ENCODE measurements around the gene MTMR12. TPM values are rescaled to one million over a fixed set of nuclear protein-coding genes. Genes with fewer than 3 reads are reported as not detected.
A peak's percentile ranks its signal among the peaks of the same experiment; 100 is the strongest.
"Not testable (repeated sequence)": the region's sequence is repeated elsewhere in the genome, so short reads cannot be mapped to it uniquely, and the experiment has no call there.

MTMR12 gene
- total RNA-seq, 8 experiments from 2014 or later, result 6.3 to 22.1 (median 13.2) TPM

DNA sequence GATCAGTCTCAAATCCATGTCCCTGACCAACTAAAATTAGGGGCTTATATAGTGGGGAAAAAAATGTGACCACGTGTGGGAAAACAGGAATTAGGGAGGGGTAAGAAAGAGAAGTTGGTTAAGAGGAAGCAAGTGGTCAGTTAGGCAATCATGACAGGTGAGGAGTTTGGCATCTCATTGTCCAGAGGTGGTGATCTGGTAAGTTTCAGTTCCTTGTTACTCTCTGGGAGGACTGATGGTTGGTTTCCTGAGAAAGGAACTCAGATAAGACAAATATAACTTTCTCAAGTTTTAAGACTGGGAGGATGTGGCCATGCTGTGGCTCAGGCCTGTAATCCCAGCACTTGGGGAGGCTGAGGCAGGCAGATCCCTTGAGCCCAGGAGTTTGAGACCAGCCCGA is 9.0 kb upstream of the MTMR12 start:
- H3K27ac ChIP-seq; H3K4me1 ChIP-seq (replicated peaks in 1 of 2); H3K4me3 ChIP-seq; ATAC-seq (replicated peaks in 6 of 8): not testable (repeated sequence)
- WGBS, 10 experiments, result 20 to 100% (median 71%) methylated on average over 1 to 2 of the region's 2 CpGs; no CpG with 5 or more reads in 3 of the 10 experiments
- in situ Hi-C loops (cut with MboI; ENCODE audit: low pct_unique_long_range_greater_than_20kb in 2 of 9, low sequenced_read_pairs in 9 of 9, unreplicated experiment in 9 of 9), result loop anchor here in 1 of 9 experiments (10.0 kb wide), 1 partner anchor 87 kb away; no protein-coding TSS in a partner anchor

DNA sequence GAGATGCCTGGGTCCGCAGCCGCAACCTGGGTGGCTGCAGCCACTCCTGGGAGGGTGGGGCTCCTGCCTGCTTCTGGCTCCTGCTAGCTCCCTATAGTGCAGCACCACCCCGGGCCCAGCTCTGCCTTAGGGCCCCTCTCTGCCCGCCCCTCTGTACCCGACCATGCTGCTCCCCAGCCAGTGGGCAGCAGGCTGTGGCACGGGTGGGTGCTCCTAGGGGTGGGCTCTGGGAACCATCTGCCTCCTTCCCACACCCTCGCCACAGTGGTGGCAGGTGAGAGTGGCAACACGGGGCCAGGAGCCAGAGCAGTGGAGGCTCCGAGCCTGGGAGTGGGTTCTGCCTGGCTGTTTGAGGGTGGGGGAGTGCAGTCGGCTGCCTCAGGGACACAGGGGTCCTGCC is 7.8 kb upstream of the MTMR12 start:
- Histone ChIP-seq H3K4me3 (no peak overlapping the region), H3K27ac (no peak overlapping the region), H3K4me1 (replicated peaks in 1 of 2) (no peaks in the 10 kb centered on the region)
- ATAC-seq (replicated peaks in 6 of 8), result no peak
- WGBS, 10 experiments, result 100% methylated on average over 1 of the region's 10 CpGs; no CpG with 5 or more reads in 9 of the 10 experiments
- in situ Hi-C loops (cut with MboI; ENCODE audit: low pct_unique_long_range_greater_than_20kb in 2 of 9, low sequenced_read_pairs in 9 of 9, unreplicated experiment in 9 of 9), result loop anchor here in 1 of 9 experiments (10.0 kb wide), 1 partner anchor 86 kb away; no protein-coding TSS in a partner anchor

DNA sequence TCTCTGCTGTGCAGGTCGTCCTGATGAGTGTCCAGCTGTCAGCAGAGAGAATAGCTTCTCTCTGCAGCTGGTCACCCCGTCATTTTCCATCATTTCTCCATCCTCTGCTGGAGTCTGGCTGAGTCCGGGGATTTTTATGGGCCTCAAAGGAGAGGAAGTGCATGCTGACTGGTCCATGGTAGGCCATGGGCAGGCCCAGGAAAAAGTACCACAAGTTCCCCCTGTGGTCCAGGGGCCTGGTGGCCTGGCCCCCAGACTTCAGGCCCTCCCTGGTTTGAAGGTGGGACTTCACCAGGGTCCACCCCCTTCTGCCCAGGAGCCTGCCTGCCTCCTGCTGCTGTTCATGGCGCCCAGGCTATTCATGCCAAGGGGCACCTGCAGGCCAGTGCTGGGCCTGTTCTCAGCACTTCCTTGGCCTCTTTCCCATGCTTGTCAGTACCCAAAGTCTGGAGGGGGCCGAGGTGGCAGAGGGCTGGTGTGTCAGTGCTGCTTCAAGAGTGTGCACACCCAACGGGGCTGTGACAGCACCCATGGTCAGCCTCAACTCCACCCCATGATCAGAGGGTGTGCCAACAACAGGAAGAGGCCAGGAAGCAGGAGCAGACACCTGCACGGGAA is 7.3 kb upstream of the MTMR12 start:
- in situ Hi-C loops (cut with MboI; ENCODE audit: low pct_unique_long_range_greater_than_20kb in 2 of 9, low sequenced_read_pairs in 9 of 9, unreplicated experiment in 9 of 9), result loop anchor here in 1 of 9 experiments (10.0 kb wide), 1 partner anchor 85 kb away; no protein-coding TSS in a partner anchor
- no peaks in the 10 kb centered on the region for H3K4me1 ChIP-seq (replicated peaks in 1 of 2)
- no peak overlapping the region for H3K4me3 ChIP-seq
- 57 to 80% (median 65%) methylated on average over 1 to 5 of the region's 7 CpGs; no CpG with 5 or more reads in 3 of the 10 experiments for WGBS, 10 experiments
- no peak overlapping the region for H3K27ac ChIP-seq
- no peak for ATAC-seq (replicated peaks in 6 of 8)

- no peak overlapping the region for H3K27ac ChIP-seq
- no peak for ATAC-seq (replicated peaks in 6 of 8)
- H3K4me1 ChIP-seq (replicated peaks in 1 of 2), result no peaks in the 10 kb centered on the region
- WGBS, 10 experiments, result 50 to 83% (median 76%) methylated on average over 2 to 4 of the region's 7 CpGs; no CpG with 5 or more reads in 6 of the 10 experiments
- in situ Hi-C loops (cut with MboI; ENCODE audit: low pct_unique_long_range_greater_than_20kb in 2 of 9, low sequenced_read_pairs in 9 of 9, unreplicated experiment in 9 of 9), result no loop called here
- no peak overlapping the region for H3K4me3 ChIP-seq
These were observed 6.7 kb upstream of the MTMR12 start for GRCh38 chr5:32319392-32319791.

- 55 to 100% (median 90%) methylated on average over 1 to 5 of the region's 7 CpGs; no CpG with 5 or more reads in 5 of the 10 experiments for WGBS, 10 experiments
- no peak overlapping the region for H3K4me3 ChIP-seq
- no peaks in the 10 kb centered on the region for H3K4me1 ChIP-seq (replicated peaks in 1 of 2)
- in situ Hi-C loops (cut with MboI; ENCODE audit: low pct_unique_long_range_greater_than_20kb in 2 of 9, low sequenced_read_pairs in 9 of 9, unreplicated experiment in 9 of 9), result no loop called here
- ATAC-seq (replicated peaks in 6 of 8), result no peak
- no peak overlapping the region for H3K27ac ChIP-seq
These were observed 4.3 kb upstream of the MTMR12 start for GRCh38 chr5:32317041-32317440.

GRCh38 chr5:32315221-32316014 is 2.7 kb upstream of the MTMR12 start:
- Histone ChIP-seq H3K4me1 (replicated peaks in 1 of 2) (peaks cover 6 to 7% of the 10 kb centered on the region in 2 donors), H3K27ac (no peak overlapping the region), H3K4me3 (no peak overlapping the region)
- 20 to 87% (median 79%) methylated on average over 1 to 7 of the region's 8 CpGs; no CpG with 5 or more reads in 1 of the 10 experiments for WGBS, 10 experiments
- in situ Hi-C loops (cut with MboI; ENCODE audit: low pct_unique_long_range_greater_than_20kb in 2 of 9, low sequenced_read_pairs in 9 of 9, unreplicated experiment in 9 of 9), result no loop called here
- no peak for ATAC-seq (replicated peaks in 6 of 8)

GRCh38 chr5:32314658-32315057 is 1.9 kb upstream of the MTMR12 start:
- H3K27ac ChIP-seq, result no peak overlapping the region
- in situ Hi-C loops (cut with MboI; ENCODE audit: low pct_unique_long_range_greater_than_20kb in 2 of 9, low sequenced_read_pairs in 9 of 9, unreplicated experiment in 9 of 9), result no loop called here
- H3K4me1 ChIP-seq (replicated peaks in 1 of 2), result peaks cover 6 to 7% of the 10 kb centered on the region in 2 donors
- no peak for ATAC-seq (replicated peaks in 6 of 8)
- no peak overlapping the region for H3K4me3 ChIP-seq
- 67 to 100% (median 82%) methylated on average over 1 to 5 of the region's 5 CpGs; no CpG with 5 or more reads in 1 of the 10 experiments for WGBS, 10 experiments

GRCh38 chr5:32314152-32314488 is 1.4 kb upstream of the MTMR12 start:
- ATAC-seq (replicated peaks in 6 of 8); H3K27ac ChIP-seq; in situ Hi-C loops (cut with MboI; ENCODE audit: low pct_unique_long_range_greater_than_20kb in 2 of 9, low sequenced_read_pairs in 9 of 9, unreplicated experiment in 9 of 9); H3K4me1 ChIP-seq (replicated peaks in 1 of 2); H3K4me3 ChIP-seq: not testable (repeated sequence)
- WGBS, 10 experiments, result 80 to 97% (median 90%) methylated on average over 1 to 9 of the region's 10 CpGs; no CpG with 5 or more reads in 1 of the 10 experiments

- in situ Hi-C loops (cut with MboI; ENCODE audit: low pct_unique_long_range_greater_than_20kb in 2 of 9, low sequenced_read_pairs in 9 of 9, unreplicated experiment in 9 of 9), result no loop called here
- Histone ChIP-seq H3K27ac (peak overlapping the region; percentile 87 to 92), H3K4me1 (replicated peaks in 1 of 2) (peaks cover 6 to 7% of the 10 kb centered on the region in 2 donors), H3K4me3 (peak overlapping the region; percentile 56 to 89 (median 79))
- WGBS, 10 experiments, result 0 to 2% (median 0%) methylated on average over 1 to 10 of the region's 34 CpGs; no CpG with 5 or more reads in 4 of the 10 experiments
- peak; percentile 2 to 30 (median 6) for ATAC-seq (replicated peaks in 6 of 8)
These were observed 543 bp downstream of the MTMR12 start for GRCh38 chr5:32312197-32312594.

DNA sequence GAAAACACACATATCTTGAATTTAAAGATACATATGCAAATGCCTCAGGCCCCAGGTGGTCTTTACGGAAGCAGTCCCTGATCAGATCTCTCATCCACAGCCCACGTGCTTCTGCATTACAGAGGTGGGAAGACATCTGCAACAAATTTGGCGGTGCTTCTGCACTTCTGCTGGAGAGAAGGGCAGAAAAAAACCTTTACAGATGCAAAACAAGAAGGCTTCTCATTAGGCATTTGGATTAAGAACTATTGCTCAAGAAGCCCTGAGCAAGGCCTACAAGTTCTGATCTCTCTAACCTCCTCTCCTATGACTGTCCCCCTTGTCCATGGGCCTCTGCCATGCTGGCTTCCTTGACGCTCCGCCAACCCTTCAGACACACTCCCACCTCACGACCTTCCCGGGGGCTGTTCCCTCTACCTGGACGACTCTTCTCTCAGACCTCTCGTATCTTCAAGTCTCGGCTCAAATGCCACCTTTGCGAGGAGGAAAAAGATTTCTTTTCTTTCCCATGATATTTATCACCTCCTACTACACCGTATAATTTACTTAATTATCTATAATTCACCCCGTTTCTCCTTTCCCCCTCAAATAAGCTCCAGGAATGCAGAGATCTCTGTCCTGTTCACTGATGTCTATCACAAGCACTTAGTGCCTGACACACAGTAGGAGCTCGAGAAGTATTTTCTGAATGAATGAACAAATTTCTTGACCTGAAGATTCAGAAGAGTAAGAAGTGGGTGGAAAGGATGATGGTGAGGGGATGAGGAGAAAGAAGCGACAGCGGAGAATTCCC is 1.1 kb downstream of the MTMR12 start:
- H3K4me1 ChIP-seq (replicated peaks in 1 of 2), result peaks cover 6 to 7% of the 10 kb centered on the region in 2 donors
- no peak for ATAC-seq (replicated peaks in 6 of 8)
- H3K27ac ChIP-seq, result peak overlapping the region; percentile 87 to 92
- in situ Hi-C loops (cut with MboI; ENCODE audit: low pct_unique_long_range_greater_than_20kb in 2 of 9, low sequenced_read_pairs in 9 of 9, unreplicated experiment in 9 of 9), result no loop called here
- 7 to 44% (median 19%) methylated on average over 4 to 13 of the region's 16 CpGs for WGBS, 10 experiments
- peak overlapping the region; percentile 56 to 89 (median 79) for H3K4me3 ChIP-seq

- Histone ChIP-seq H3K4me3 (no peak overlapping the region), H3K27ac (no peak overlapping the region), H3K4me1 (replicated peaks in 1 of 2) (peaks cover 6 to 7% of the 10 kb centered on the region in 2 donors)
- no peak for ATAC-seq (replicated peaks in 6 of 8)
- 75 to 100% (median 95%) methylated on average over 2 to 6 of the region's 6 CpGs; no CpG with 5 or more reads in 2 of the 10 experiments for WGBS, 10 experiments
- in situ Hi-C loops (cut with MboI; ENCODE audit: low pct_unique_long_range_greater_than_20kb in 2 of 9, low sequenced_read_pairs in 9 of 9, unreplicated experiment in 9 of 9), result no loop called here
These were observed 3.0 kb downstream of the MTMR12 start for GRCh38 chr5:32309761-32310160.

- H3K4me3 ChIP-seq, result no peak overlapping the region
- no peak overlapping the region for H3K27ac ChIP-seq
- ATAC-seq (replicated peaks in 6 of 8), result no peak
- WGBS, 10 experiments, result 16 to 100% (median 96%) methylated on average over 2 to 3 of the region's 3 CpGs
- H3K4me1 ChIP-seq (replicated peaks in 1 of 2), result peaks cover 6 to 7% of the 10 kb centered on the region in 2 donors
- in situ Hi-C loops (cut with MboI; ENCODE audit: low pct_unique_long_range_greater_than_20kb in 2 of 9, low sequenced_read_pairs in 9 of 9, unreplicated experiment in 9 of 9), result no loop called here
These were observed 3.8 kb downstream of the MTMR12 start for GRCh38 chr5:32308946-32309345.
